Measurements from ENCODE around the gene CCDC88C.
"Not testable (repeated sequence)": the region's sequence is repeated elsewhere in the genome, so short reads cannot be mapped to it uniquely, and the experiment has no call there.

DNA sequence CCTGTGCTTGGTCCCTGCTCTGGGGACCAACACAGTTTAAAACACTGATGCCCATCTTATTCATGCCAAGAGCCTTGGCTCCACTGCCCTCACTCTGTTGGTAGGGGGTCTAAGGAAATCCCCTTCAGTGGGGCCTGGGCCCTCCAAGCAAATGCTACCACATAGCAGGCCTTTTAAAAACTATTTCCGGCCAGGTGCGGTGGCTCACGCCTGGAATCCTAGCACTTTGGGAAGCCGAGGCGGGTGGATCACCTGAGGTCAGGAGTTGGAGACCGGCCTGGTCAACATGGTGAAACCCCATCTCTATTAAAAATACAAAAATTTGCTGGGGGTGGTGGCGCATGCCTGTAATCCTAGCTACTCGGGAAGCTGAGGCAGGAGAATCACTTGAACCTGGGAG lies 172.0 kb downstream of the CCDC88C start:
- TF ChIP-seq CTCF (optimal IDR thresholded peaks at IDR 0.05 in 1 of 3, IDR thresholded peaks at IDR 0.05 in 1 of 3, conservative IDR thresholded peaks at IDR 0.05 in 1 of 3; ENCODE audit: extremely low read depth in 1 of 3, insufficient read depth in 2 of 3, low read length in 3 of 3); EZH2 (IDR thresholded peaks at IDR 0.05; ENCODE audit: low read length): not testable (repeated sequence)

All from keratinocyte (primary cell).